H9 (cell line): ENCODE results near the gene TTN. TPM values are rescaled to one million over a fixed set of nuclear protein-coding genes. Genes with fewer than 3 reads are reported as not detected.

Experiments used
- DNase-seq: peaks from one replicate; pipeline ENCODE4 v3.0.0-alpha.2; 2017
- H2AFZ ChIP-seq: one replicate; pipeline ENCODE4 v1.6.1; 2013; ENCODE audit warnings: mild to moderate bottlenecking, low read length, control low read depth, moderate library complexity
- H2AK5ac ChIP-seq: 2 replicates; pipeline ENCODE4 v1.6.1; 2013; ENCODE audit warnings: low read length, control low read depth, mixed read lengths; ENCODE audit not compliant: insufficient read length
- H2BK120ac ChIP-seq: one replicate; pipeline ENCODE4 v1.6.1; 2013; ENCODE audit warnings: low read depth, mild to moderate bottlenecking, low read length, control low read depth, inconsistent platforms; ENCODE audit not compliant: poor library complexity, severe bottlenecking
- H2BK12ac ChIP-seq: 2 replicates; pipeline ENCODE4 v1.6.1; 2013; ENCODE audit warnings: low read length, control low read depth, mixed read lengths, low read depth; ENCODE audit not compliant: insufficient read length
- H2BK15ac ChIP-seq: 2 replicates; pipeline ENCODE4 v1.6.1; 2013; ENCODE audit warnings: low read depth, low read length, control low read depth
- H2BK20ac ChIP-seq: one replicate; pipeline ENCODE4 v1.6.1; 2013; ENCODE audit warnings: low read depth, mild to moderate bottlenecking, low read length, control low read depth, inconsistent platforms; ENCODE audit not compliant: poor library complexity, severe bottlenecking
- H2BK5ac ChIP-seq: 2 replicates; pipeline ENCODE4 v1.6.1; 2013; ENCODE audit warnings: low read length, control low read depth, mixed read lengths; ENCODE audit not compliant: insufficient read length
- H3K14ac ChIP-seq: 2 replicates; pipeline ENCODE4 v1.6.1; 2013; ENCODE audit warnings: low read length, control low read depth; ENCODE audit not compliant: insufficient read depth
- H3K18ac ChIP-seq: 2 replicates; pipeline ENCODE4 v1.6.1; 2013; ENCODE audit warnings: low read depth, mild to moderate bottlenecking, mixed read lengths, low read length, control low read depth; ENCODE audit not compliant: insufficient read length
- H3K23ac ChIP-seq: 2 replicates; pipeline ENCODE4 v1.6.1; 2013; ENCODE audit warnings: low read length, control low read depth, mixed read lengths, low read depth; ENCODE audit not compliant: insufficient read length
- H3K23me2 ChIP-seq: 2 replicates; pipeline ENCODE4 v1.6.1; 2013; ENCODE audit warnings: low read depth, mild to moderate bottlenecking, mixed read lengths, low read length, control low read depth; ENCODE audit not compliant: insufficient read length, poor library complexity, severe bottlenecking
- H3K27ac ChIP-seq: 2 replicates; pipeline ENCODE4 v1.5.1; 2013; ENCODE audit warnings: low read length, control low read depth, mixed read lengths, low read depth; ENCODE audit not compliant: insufficient read length
- H3K27me3 ChIP-seq: 2 replicates; pipeline ENCODE4 v1.6.1; 2013; ENCODE audit warnings: low read length, control low read depth, inconsistent platforms; ENCODE audit not compliant: insufficient read depth
- H3K4ac ChIP-seq: 2 replicates; pipeline ENCODE4 v1.6.1; 2013; ENCODE audit warnings: low read depth, mild to moderate bottlenecking, control low read depth, inconsistent platforms, low read length, moderate library complexity
- H3K4me1 ChIP-seq: 2 replicates; pipeline ENCODE4 v1.6.1; 2013; ENCODE audit warnings: low read length, control low read depth, inconsistent platforms; ENCODE audit not compliant: insufficient read depth
- H3K4me2 ChIP-seq: 2 replicates; pipeline ENCODE4 v1.6.1; 2013; ENCODE audit warnings: low read length, control low read depth, mixed read lengths; ENCODE audit not compliant: insufficient read length, insufficient read depth
- H3K56ac ChIP-seq: 2 replicates; pipeline ENCODE4 v1.6.1; 2013; ENCODE audit warnings: low read depth, mild to moderate bottlenecking, mixed read lengths, low read length, control low read depth; ENCODE audit not compliant: insufficient read length
- H3K79me1 ChIP-seq: 2 replicates; pipeline ENCODE4 v1.6.1; 2013; ENCODE audit warnings: low read depth, mild to moderate bottlenecking, moderate library complexity, low read length, control low read depth, inconsistent platforms; ENCODE audit not compliant: insufficient read depth, poor library complexity, severe bottlenecking
- H3K79me2 ChIP-seq: 2 replicates; pipeline ENCODE4 v1.6.1; 2013; ENCODE audit warnings: low read length, control low read depth, inconsistent platforms; ENCODE audit not compliant: insufficient read depth
- H3K9ac ChIP-seq: 2 replicates; pipeline ENCODE4 v1.6.1; 2013; ENCODE audit warnings: low read length, control low read depth, mixed read lengths; ENCODE audit not compliant: insufficient read length; ENCODE audit errors: extremely low read depth
- H3K9me3 ChIP-seq: one replicate; pipeline ENCODE4 v1.6.1; 2013; ENCODE audit warnings: low read depth, low read length, inconsistent platforms; ENCODE audit not compliant: control insufficient read depth
- H3T11ph ChIP-seq: one replicate; pipeline ENCODE4 v1.6.1; 2013; ENCODE audit warnings: mild to moderate bottlenecking, low read length, control low read depth, inconsistent platforms
- H4K20me1 ChIP-seq: one replicate; pipeline ENCODE4 v1.6.1; 2013; ENCODE audit not compliant: control insufficient read depth, insufficient read length, insufficient read depth
- H4K5ac ChIP-seq: 2 replicates; pipeline ENCODE4 v1.6.1; 2013; ENCODE audit warnings: low read depth, mild to moderate bottlenecking, mixed read lengths, low read length, control low read depth; ENCODE audit not compliant: insufficient read length
- H4K8ac ChIP-seq: replicated peaks from 2 replicates; pipeline ENCODE4 v1.6.1; 2013; ENCODE audit warnings: low read length, control low read depth, mixed read lengths, low read depth; ENCODE audit not compliant: insufficient read length
- H4K91ac ChIP-seq: 2 replicates; pipeline ENCODE4 v1.6.1; 2013; ENCODE audit warnings: low read depth, mild to moderate bottlenecking, moderate library complexity, mixed read lengths, low read length, control low read depth; ENCODE audit not compliant: insufficient read length
- H3K27ac Mint-ChIP-seq, 3 experiments: 2 replicates in 2 of 3; 3 replicates in 1 of 3; pipeline ENCODE4 v1.8.0; 2020 to 2021; ENCODE audit warnings: mixed read lengths in 3 of 3, mild to moderate bottlenecking in 1 of 3, moderate library complexity in 1 of 3
- H3K27me3 Mint-ChIP-seq: 2 replicates; pipeline ENCODE4 v1.8.0; 2021; ENCODE audit warnings: low read depth, mild to moderate bottlenecking, moderate library complexity, mixed read lengths
- H3K36me3 Mint-ChIP-seq, 3 experiments: 2 replicates in 2 of 3; 3 replicates in 1 of 3; pipeline ENCODE4 v1.8.0; 2020 to 2021; ENCODE audit warnings: low read depth in 3 of 3, mixed read lengths in 3 of 3; ENCODE audit not compliant: insufficient read depth in 1 of 3
- H3K4me1 Mint-ChIP-seq, 2 experiments: 2 replicates each; pipeline ENCODE4 v1.8.0; 2020; ENCODE audit warnings: mixed read lengths in 2 of 2
- H3K4me3 Mint-ChIP-seq, 2 experiments: 2 replicates in 1 of 2; 3 replicates in 1 of 2; pipeline ENCODE4 v1.8.0; 2020 to 2021; ENCODE audit warnings: mild to moderate bottlenecking in 2 of 2, mixed read lengths in 2 of 2, moderate library complexity in 1 of 2
- H3K9me3 Mint-ChIP-seq, 2 experiments: 2 replicates in 1 of 2; 3 replicates in 1 of 2; pipeline ENCODE4 v1.8.0; 2020; ENCODE audit warnings: mild to moderate bottlenecking in 2 of 2, mixed read lengths in 2 of 2, moderate library complexity in 1 of 2
- CTCF ChIP-seq: fragments of 200-600 bp; sonication (generic); conservative IDR thresholded peaks from 3 replicates; pipeline ENCODE4 v1.8.0; 2021; ENCODE audit warnings: antibody characterized with exemption, mild to moderate bottlenecking
- WGBS: extraction: QIAGEN DNeasy Blood & Tissue Kit; methylation state at CpG from one replicate; pipeline ENCODE4 v1.1.7; 2013; ENCODE audit warnings: missing lambda C conversion rate, low lambda C conversion rate, mixed read lengths; ENCODE audit not compliant: insufficient read length; ENCODE audit errors: extremely low coverage; 5-methylcytosine and 5-hydroxymethylcytosine counted together
- total RNA-seq: library from RNA; stranded (reverse); gene quantifications from 2 replicates; pipeline ENCODE4 v1.2.1, GENCODE V29; 2021

Gene TTN
- total RNA-seq, 1 experiment from 2014 or later: 0.70 TPM

DNA sequence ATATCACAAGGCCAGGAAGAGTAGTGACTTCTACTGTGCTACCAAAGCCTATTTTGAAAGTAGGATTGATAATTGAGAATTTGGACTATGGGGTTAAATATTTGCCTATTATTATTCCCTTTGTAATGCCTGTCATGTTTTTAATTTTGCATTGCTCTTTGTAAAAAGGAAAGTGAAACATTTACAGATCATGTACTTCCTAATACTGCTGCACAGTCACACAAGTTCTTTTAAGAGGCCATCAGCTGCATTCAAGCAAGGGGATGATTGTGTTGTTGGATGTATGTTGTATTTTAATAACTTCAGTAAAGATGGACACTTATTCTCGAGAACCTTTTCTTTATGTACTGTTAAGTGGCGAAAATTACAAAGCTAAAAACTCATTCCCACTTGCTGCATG, 256.9 kb downstream of the TTN start:
- Histone ChIP-seq H3K4me2 (no peak overlapping the region), H4K5ac (no peak overlapping the region), H2AK5ac (no peak overlapping the region), H4K20me1 (no peaks in the 10 kb centered on the region), H3K79me2 (no peaks in the 10 kb centered on the region), H3K23ac (no peak overlapping the region), H3K9me3 (no peaks in the 10 kb centered on the region), H4K91ac (no peak overlapping the region), H2BK15ac (no peak overlapping the region), H3K27ac (no peak overlapping the region), H2BK12ac (no peak overlapping the region), H2BK120ac (no peak overlapping the region), H3K56ac (no peak overlapping the region), H2BK5ac (no peak overlapping the region), H3K4me1 (no peaks in the 10 kb centered on the region), H3K79me1 (no peaks in the 10 kb centered on the region), H2BK20ac (no peak overlapping the region), H4K8ac (no peak overlapping the region), H3K9ac (no peak overlapping the region), H3K18ac (no peak overlapping the region), H3T11ph (no peak overlapping the region), H3K23me2 (no peaks in the 10 kb centered on the region), H3K4ac (no peak overlapping the region), H3K14ac (no peak overlapping the region), H2AFZ (no peak overlapping the region), H3K27me3 (no peaks in the 10 kb centered on the region)
- Mint-ChIP-seq H3K27ac (no peak overlapping the region), H3K4me3 (no peak overlapping the region), H3K4me1 (no peaks in the 10 kb centered on the region), H3K36me3 (peaks cover 3 to 37% (median 17%) of the 10 kb centered on the region in 3 experiments), H3K9me3 (no peaks in the 10 kb centered on the region), H3K27me3 (no peaks in the 10 kb centered on the region)
- WGBS: no CpG with 5 or more reads among the region's 2 CpGs
- no peak for DNase-seq
- no peak for TF ChIP-seq CTCF
